HG03439 (cell line): Measurements from ENCODE around the gene CA12.
"Not testable (repeated sequence)": the region's sequence is repeated elsewhere in the genome, so short reads cannot be mapped to it uniquely, and the experiment has no call there.

ENCODE experiments used
- ATAC-seq: cut with Tn5 transposase; IDR thresholded peaks from one replicate; pipeline ENCODE4 v1.9.1; 2021; ENCODE audit warnings: mild to moderate bottlenecking, moderate library complexity; ENCODE audit not compliant: unreplicated experiment

CA12 gene

GRCh38 chr15:63339006-63339766 is 42.5 kb downstream of the CA12 start:
- no peak for ATAC-seq

DNA sequence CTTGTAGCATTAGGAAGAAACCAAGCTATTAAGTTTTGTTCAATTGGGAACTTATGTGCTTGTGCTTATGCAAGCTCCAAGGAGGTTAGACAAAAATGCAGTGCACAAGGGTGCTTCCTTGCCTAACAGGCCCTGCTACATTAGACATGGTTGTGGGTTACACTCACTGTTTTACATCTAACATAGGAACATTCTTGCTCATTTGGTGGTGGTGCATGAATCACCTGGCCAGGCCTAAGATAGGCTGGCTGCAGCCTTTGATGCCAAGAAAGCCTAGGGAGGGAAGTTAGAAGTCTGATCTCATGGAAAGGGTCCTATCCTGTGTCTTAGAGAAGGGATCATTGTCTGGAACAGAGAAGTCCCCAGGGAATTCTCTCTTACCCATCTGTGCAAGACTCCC is 43.5 kb downstream of the CA12 start:
- ATAC-seq: no peak

GRCh38 chr15:63337046-63337445 is 44.6 kb downstream of the CA12 start:
- no peak for ATAC-seq

- no peak for ATAC-seq
Observed at GRCh38 chr15:63335543-63336240, 46.0 kb downstream of the CA12 start.

- no peak for ATAC-seq
Observed at GRCh38 chr15:63334821-63335220, 46.8 kb downstream of the CA12 start.

GRCh38 chr15:63332367-63333124 is 49.1 kb downstream of the CA12 start:
- ATAC-seq: no peak

DNA sequence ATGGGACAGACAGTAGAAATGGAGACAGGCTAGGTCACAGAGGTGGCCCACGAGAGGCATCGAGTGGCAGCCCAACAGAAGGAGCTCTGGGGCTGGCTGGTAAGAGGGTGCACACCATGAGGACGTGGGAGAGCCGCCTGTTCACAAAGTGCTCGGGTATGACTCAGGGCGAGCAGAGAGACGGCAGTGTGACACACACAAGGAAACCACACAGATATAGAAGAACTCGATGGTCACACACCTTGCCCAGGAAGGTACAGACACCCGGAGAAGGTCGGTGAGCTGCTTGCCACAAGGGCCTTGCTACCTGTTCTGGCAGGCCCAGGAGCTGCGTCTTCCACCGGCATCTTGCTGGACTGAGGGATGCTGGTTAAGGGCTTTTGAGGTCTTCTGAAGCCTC is 50.2 kb downstream of the CA12 start:
- ATAC-seq: no peak

- ATAC-seq: no peak
Observed at GRCh38 chr15:63330926-63331325, 50.7 kb downstream of the CA12 start.

- no peak for ATAC-seq
Observed at GRCh38 chr15:63329567-63330350, 51.9 kb downstream of the CA12 start.

GRCh38 chr15:63327648-63328421 is 53.8 kb downstream of the CA12 start:
- no peak for ATAC-seq

GRCh38 chr15:63324770-63325169 is 56.9 kb downstream of the CA12 start:
- no peak for ATAC-seq

DNA sequence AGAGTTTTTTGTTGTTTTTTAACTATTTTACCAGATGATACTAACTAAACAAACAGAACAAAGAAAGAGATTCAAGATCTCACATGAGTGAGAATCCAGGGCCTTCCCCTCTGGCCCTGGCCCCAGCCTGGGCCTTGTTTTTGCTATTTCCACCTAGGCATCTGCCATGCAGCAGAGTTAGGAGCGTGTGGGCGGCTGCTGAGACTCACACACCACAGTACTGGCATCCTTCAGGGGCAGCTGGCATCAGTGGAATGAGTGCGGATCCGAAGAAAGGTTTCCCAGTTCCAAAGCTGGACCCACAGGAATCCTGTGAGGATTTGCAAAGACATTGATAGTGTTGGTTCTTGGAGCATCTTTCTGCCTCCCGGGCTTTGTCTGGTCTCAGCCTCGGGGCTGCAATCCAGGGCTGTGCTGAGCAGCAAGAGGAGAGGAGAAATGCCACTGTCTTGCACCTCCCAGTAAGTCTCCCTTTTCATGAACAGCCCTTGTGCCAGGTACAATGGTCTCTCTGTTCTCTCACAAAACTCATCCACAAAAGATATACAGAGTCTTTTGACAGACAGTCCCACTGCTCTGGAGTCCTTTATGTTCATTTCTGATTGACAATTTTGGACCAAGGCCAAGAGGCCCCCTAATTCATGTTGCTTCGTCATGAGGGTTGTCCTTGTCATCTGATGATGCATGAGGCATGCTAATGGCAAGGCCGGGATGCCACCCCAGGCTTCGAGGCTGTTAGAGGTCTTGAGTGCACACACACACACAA is 57.7 kb downstream of the CA12 start:
- ATAC-seq: no peak

GRCh38 chr15:63322541-63322940 is 59.1 kb downstream of the CA12 start:
- no peak for ATAC-seq

DNA sequence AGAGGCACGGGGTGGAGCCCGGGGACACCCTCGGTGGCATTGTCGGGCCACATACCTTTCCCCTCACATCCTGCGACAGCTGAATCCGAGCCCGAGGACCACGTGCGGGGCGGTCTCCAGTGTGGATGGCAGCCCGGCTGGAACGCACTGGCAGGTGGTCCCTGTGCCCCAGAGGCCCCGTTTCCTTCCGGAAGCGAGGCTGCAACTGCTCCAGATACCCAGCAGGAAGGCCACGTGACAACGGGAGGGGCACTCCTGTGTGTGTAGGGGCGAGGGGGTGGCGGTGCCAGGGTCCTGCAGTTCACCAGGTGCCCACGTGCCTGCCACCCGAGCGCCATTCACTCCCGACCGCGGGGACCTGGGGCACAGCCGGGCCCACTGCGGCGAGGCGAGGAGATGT is 60.2 kb downstream of the CA12 start:
- no peak for ATAC-seq

DNA sequence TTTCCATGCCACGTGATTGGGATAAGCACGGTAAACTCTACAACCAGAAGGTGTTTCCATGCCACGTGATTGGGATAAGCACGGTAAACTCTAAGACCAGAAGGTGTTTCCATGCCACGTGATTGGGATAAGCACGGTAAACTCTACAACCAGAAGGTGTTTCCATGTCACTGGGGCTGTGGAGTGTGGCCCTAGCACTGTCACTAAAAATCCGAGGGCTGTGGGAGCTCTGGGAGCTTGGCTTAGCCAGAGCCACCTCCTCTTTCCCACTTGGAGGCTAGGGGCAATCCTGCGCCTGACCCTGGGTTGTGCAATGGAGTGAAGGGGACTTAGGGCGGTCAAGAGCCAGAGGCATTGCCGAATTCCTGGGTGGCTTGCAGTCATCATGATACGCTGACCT is 60.7 kb downstream of the CA12 start:
- not testable (repeated sequence) for ATAC-seq

DNA sequence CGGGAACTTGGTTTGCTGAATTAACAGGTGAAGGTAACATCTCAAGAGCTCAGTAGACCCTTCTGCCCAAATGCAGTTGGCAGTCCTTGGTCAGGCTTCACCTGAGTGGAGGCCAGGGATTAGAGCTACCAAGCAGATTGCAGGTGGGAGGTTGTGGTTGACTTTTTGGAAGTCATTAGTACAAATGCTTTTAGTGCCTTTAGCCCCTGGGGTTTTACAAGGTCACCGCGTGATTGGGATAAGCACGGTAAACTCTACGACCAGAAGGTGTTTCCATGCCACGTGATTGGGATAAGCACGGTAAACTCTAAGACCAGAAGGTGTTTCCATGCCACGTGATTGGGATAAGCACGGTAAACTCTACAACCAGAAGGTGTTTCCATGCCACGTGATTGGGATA is 61.2 kb downstream of the CA12 start:
- not testable (repeated sequence) for ATAC-seq

DNA sequence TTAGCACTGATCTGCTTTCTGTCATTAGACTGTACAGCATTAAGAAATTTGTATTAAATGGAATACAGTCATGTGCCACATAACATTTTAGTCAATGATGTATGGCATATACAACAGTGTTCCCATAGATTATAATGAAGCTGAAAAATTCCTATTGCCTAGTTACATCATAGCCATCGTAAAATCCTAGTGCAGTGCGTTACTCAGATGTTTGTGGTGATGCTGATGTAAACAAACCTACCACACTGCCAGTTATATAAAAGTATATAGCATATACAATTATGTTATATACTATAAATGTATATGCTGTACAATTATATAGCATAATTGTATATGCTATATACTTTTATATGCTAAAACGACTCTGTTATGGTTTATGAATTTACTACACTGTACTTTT is 62.6 kb downstream of the CA12 start:
- ATAC-seq: no peak

- no peak for ATAC-seq
Observed at GRCh38 chr15:63318344-63318743, 63.3 kb downstream of the CA12 start.

DNA sequence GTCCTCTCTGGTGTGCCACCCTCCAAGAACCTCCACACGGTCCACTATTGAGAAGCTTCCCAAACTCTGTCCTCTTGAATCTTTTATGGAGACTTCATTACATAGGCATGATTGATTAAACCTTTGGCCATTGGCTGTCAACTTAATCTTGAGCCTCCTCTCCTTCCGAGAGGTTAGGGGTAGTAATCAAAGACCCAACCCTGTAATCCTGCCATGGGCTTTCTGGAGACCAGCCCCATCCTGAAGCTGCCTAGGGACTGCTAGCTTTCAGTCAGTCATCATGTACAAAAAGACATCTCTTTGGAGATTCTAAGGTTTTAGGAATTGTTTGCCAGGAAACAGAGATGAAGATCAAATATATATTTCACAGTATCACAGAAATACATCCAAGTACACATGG is 67.2 kb downstream of the CA12 start:
- ATAC-seq: no peak

- ATAC-seq: no peak
Observed at GRCh38 chr15:63313825-63314224, 67.8 kb downstream of the CA12 start.
